CD4-positive, alpha-beta memory T cell (primary cell): Measurements from ENCODE around the gene KCTD19. TPM values are rescaled to one million over a fixed set of nuclear protein-coding genes. Genes with fewer than 3 reads are reported as not detected.

Source experiments
- CTCF ChIA-PET: fragments of 350-600 bp; sonication (Branson Sonifier 250); formaldehyde crosslinking; loops from one replicate; lab custom pipeline; 2021; ENCODE audit warnings: inconsistent platforms; ENCODE audit not compliant: partially characterized antibody; lab: Charles Lee
- POLR2A ChIA-PET: fragments of 350-600 bp; sonication (Branson Sonifier 250); formaldehyde crosslinking; loops from one replicate; lab custom pipeline; 2021; ENCODE audit not compliant: partially characterized antibody; lab: Charles Lee
- DNase-seq, 5 donors: peaks; one replicate each; pipeline versions ENCODE4 v3.0.0 to v3.0.0-alpha.2; 2020 to 2022; ENCODE audit warnings: mixed read lengths in 1 of 5
- H3K27ac ChIP-seq: one replicate; pipeline ENCODE4 v1.7.0; 2013; ENCODE audit warnings: low read depth, low read length
- H3K27me3 ChIP-seq: 2 replicates; pipeline ENCODE4 v1.7.0; 2013; ENCODE audit warnings: mild to moderate bottlenecking, low read length, moderate library complexity; ENCODE audit not compliant: insufficient read depth
- H3K36me3 ChIP-seq: 2 replicates; pipeline ENCODE4 v1.7.0; 2013; ENCODE audit warnings: mild to moderate bottlenecking, low read length, moderate library complexity; ENCODE audit not compliant: insufficient read depth
- H3K4me1 ChIP-seq: 2 replicates; pipeline ENCODE4 v1.7.0; 2013; ENCODE audit warnings: mild to moderate bottlenecking, low read length, moderate library complexity; ENCODE audit not compliant: insufficient read depth
- H3K4me3 ChIP-seq, 2 donors: one replicate each; pipeline ENCODE4 v1.7.0; 2013; ENCODE audit warnings: low read length in 2 of 2, mild to moderate bottlenecking in 1 of 2
- H3K9me3 ChIP-seq, 2 donors: one replicate each; pipeline ENCODE4 v1.7.0; 2013; ENCODE audit warnings: low read length in 2 of 2, control low read depth in 1 of 2; ENCODE audit not compliant: control insufficient read depth in 1 of 2
- H3K27ac Mint-ChIP-seq, 7 donors: one replicate each; pipeline ENCODE4 v1.8.0; 2020 to 2021; ENCODE audit warnings: mixed read lengths in 7 of 7, mild to moderate bottlenecking in 6 of 7, inconsistent platforms in 3 of 7, moderate library complexity in 3 of 7
- H3K27me3 Mint-ChIP-seq, 2 donors: one replicate each; pipeline ENCODE4 v1.8.0; 2020 to 2021; ENCODE audit warnings: mixed read lengths in 2 of 2
- H3K36me3 Mint-ChIP-seq, 2 donors: one replicate each; pipeline ENCODE4 v1.8.0; 2020 to 2021; ENCODE audit warnings: mixed read lengths in 2 of 2, inconsistent platforms in 1 of 2, mild to moderate bottlenecking in 1 of 2
- H3K4me1 Mint-ChIP-seq, 4 donors: one replicate each; pipeline ENCODE4 v1.8.0; 2020 to 2021; ENCODE audit warnings: mixed read lengths in 4 of 4, mild to moderate bottlenecking in 1 of 4
- H3K4me3 Mint-ChIP-seq, 8 donors: one replicate each; pipeline ENCODE4 v1.8.0; 2020 to 2021; ENCODE audit warnings: mixed read lengths in 8 of 8, mild to moderate bottlenecking in 7 of 8, moderate library complexity in 6 of 8, inconsistent platforms in 3 of 8
- H3K9me3 Mint-ChIP-seq, 8 donors: one replicate each; pipeline ENCODE4 v1.8.0; 2020 to 2021; ENCODE audit warnings: mixed read lengths in 8 of 8, mild to moderate bottlenecking in 5 of 8, inconsistent platforms in 3 of 8, moderate library complexity in 1 of 8
- intact Hi-C: fragments of 100-400 bp; cut with micrococcal nuclease; formaldehyde crosslinking; loops from one replicate; pipeline ENCODE4 v1.15.1; 2023
- polyA plus RNA-seq, 2 donors: library from polyadenylated mRNA; unstranded; fragments of 300-500 nt; fragmentation: Illumina TruSeq; gene quantifications; one replicate each; pipeline ENCODE4 v1.2.3, GENCODE V29; 2021
- total RNA-seq, 2 experiments: library from RNA; stranded (reverse); gene quantifications; one replicate each; pipeline ENCODE4 v1.2.3, GENCODE V29; 2021

Gene KCTD19
- total and polyA plus RNA-seq, 4 experiments from 2014 or later = 0.10 TPM; not detected in 3

- Mint-ChIP-seq H3K27me3 (peaks cover 0 to 2% of the 10 kb centered on the region in 2 donors), H3K36me3 (peaks cover 4% of the 10 kb centered on the region in 2 donors), H3K9me3 (no peaks in the 10 kb centered on the region), H3K4me1 (peaks cover 0 to 3% (median 0%) of the 10 kb centered on the region in 4 donors), H3K4me3 (no peak overlapping the region), H3K27ac (no peak overlapping the region)
- no peak overlapping the region for H3K4me3 ChIP-seq
- ChIA-PET CTCF (no interaction called here), POLR2A (interaction anchor here (1.1 kb wide), 1 partner anchor 337 kb away, joined by 3 read pairs; the partner anchor contains the start of gene CIAO2B)
- no peaks in the 10 kb centered on the region for H3K27me3 ChIP-seq
- no peaks in the 10 kb centered on the region for H3K4me1 ChIP-seq
- H3K9me3 ChIP-seq = no peaks in the 10 kb centered on the region
- no peaks in the 10 kb centered on the region for H3K36me3 ChIP-seq
- H3K27ac ChIP-seq = no peak overlapping the region
- intact Hi-C loops = no loop called here
- DNase-seq = no peak
These were observed 55.6 kb downstream of the KCTD19 start for GRCh38 chr16:67270931-67271338.

GRCh38 chr16:67269766-67270165 lies 56.8 kb downstream of the KCTD19 start:
- H3K27me3 ChIP-seq = no peaks in the 10 kb centered on the region
- H3K9me3 ChIP-seq = no peaks in the 10 kb centered on the region
- H3K36me3 ChIP-seq = no peaks in the 10 kb centered on the region
- no peak overlapping the region for H3K4me3 ChIP-seq
- no peak for DNase-seq
- intact Hi-C loops = no loop called here
- H3K27ac ChIP-seq = no peak overlapping the region
- no peaks in the 10 kb centered on the region for H3K9me3 Mint-ChIP-seq
- POLR2A ChIA-PET = no interaction called here
- no peak overlapping the region for H3K27ac Mint-ChIP-seq
- no peaks in the 10 kb centered on the region for H3K4me1 Mint-ChIP-seq
- CTCF ChIA-PET = no interaction called here
- H3K36me3 Mint-ChIP-seq = peaks cover 0 to 1% of the 10 kb centered on the region in 2 donors
- H3K4me3 Mint-ChIP-seq = no peak overlapping the region
- no peaks in the 10 kb centered on the region for H3K4me1 ChIP-seq
- H3K27me3 Mint-ChIP-seq = peaks cover 0 to 2% of the 10 kb centered on the region in 2 donors

- no peak for DNase-seq
- H3K36me3 Mint-ChIP-seq = no peaks in the 10 kb centered on the region
- no peak overlapping the region for H3K4me3 Mint-ChIP-seq
- H3K27ac Mint-ChIP-seq = no peak overlapping the region
- no peaks in the 10 kb centered on the region for H3K9me3 Mint-ChIP-seq
- H3K4me1 Mint-ChIP-seq = no peaks in the 10 kb centered on the region
- no peaks in the 10 kb centered on the region for H3K27me3 ChIP-seq
- no peak overlapping the region for H3K4me3 ChIP-seq
- peaks cover 2 to 7% of the 10 kb centered on the region in 2 donors for H3K27me3 Mint-ChIP-seq
- CTCF ChIA-PET = interaction anchor here (1.3 kb wide), 1 partner anchor 10 kb away, joined by 4 read pairs; no protein-coding TSS in a partner anchor
- H3K36me3 ChIP-seq = no peaks in the 10 kb centered on the region
- no peaks in the 10 kb centered on the region for H3K9me3 ChIP-seq
- intact Hi-C loops = no loop called here
- POLR2A ChIA-PET = interaction anchor here (0.6 kb wide), 1 partner anchor 82 kb away, joined by 3 read pairs; no protein-coding TSS in a partner anchor
- H3K4me1 ChIP-seq = no peaks in the 10 kb centered on the region
- H3K27ac ChIP-seq = no peak overlapping the region
These were observed 58.4 kb downstream of the KCTD19 start for GRCh38 chr16:67268136-67268579.

GRCh38 chr16:67265834-67266233 lies 60.7 kb downstream of the KCTD19 start:
- H3K36me3 ChIP-seq = no peaks in the 10 kb centered on the region
- no peak overlapping the region for H3K4me3 ChIP-seq
- H3K27me3 ChIP-seq = no peaks in the 10 kb centered on the region
- Mint-ChIP-seq H3K27ac (no peak overlapping the region), H3K36me3 (no peaks in the 10 kb centered on the region), H3K27me3 (peaks cover 10 to 11% of the 10 kb centered on the region in 2 donors), H3K4me3 (no peak overlapping the region), H3K4me1 (no peaks in the 10 kb centered on the region), H3K9me3 (no peaks in the 10 kb centered on the region)
- no peaks in the 10 kb centered on the region for H3K4me1 ChIP-seq
- CTCF ChIA-PET = no interaction called here
- H3K27ac ChIP-seq = no peak overlapping the region
- POLR2A ChIA-PET = no interaction called here
- no peaks in the 10 kb centered on the region for H3K9me3 ChIP-seq
- DNase-seq = no peak
- intact Hi-C loops = no loop called here

- no peak overlapping the region for H3K4me3 Mint-ChIP-seq
- intact Hi-C loops = no loop called here
- no peaks in the 10 kb centered on the region for H3K27me3 ChIP-seq
- H3K27ac Mint-ChIP-seq = no peak overlapping the region
- POLR2A ChIA-PET = no interaction called here
- H3K27ac ChIP-seq = no peak overlapping the region
- H3K36me3 Mint-ChIP-seq = no peaks in the 10 kb centered on the region
- H3K4me1 ChIP-seq = no peaks in the 10 kb centered on the region
- H3K9me3 ChIP-seq = no peaks in the 10 kb centered on the region
- no peaks in the 10 kb centered on the region for H3K9me3 Mint-ChIP-seq
- no peaks in the 10 kb centered on the region for H3K36me3 ChIP-seq
- H3K4me3 ChIP-seq = no peak overlapping the region
- H3K27me3 Mint-ChIP-seq = peaks cover 11 to 13% of the 10 kb centered on the region in 2 donors
- no peaks in the 10 kb centered on the region for H3K4me1 Mint-ChIP-seq
- no peak for DNase-seq
- CTCF ChIA-PET = no interaction called here
These were observed 61.7 kb downstream of the KCTD19 start for GRCh38 chr16:67264866-67265265.

GRCh38 chr16:67264277-67264676 lies 62.3 kb downstream of the KCTD19 start:
- Histone ChIP-seq H3K36me3 (no peaks in the 10 kb centered on the region), H3K9me3 (no peaks in the 10 kb centered on the region), H3K4me3 (no peak overlapping the region), H3K4me1 (no peaks in the 10 kb centered on the region), H3K27ac (no peak overlapping the region), H3K27me3 (no peaks in the 10 kb centered on the region)
- DNase-seq = no peak
- Mint-ChIP-seq H3K36me3 (no peaks in the 10 kb centered on the region), H3K9me3 (no peaks in the 10 kb centered on the region), H3K27ac (no peak overlapping the region), H3K4me3 (no peak overlapping the region), H3K4me1 (no peaks in the 10 kb centered on the region), H3K27me3 (peaks cover 11 to 13% of the 10 kb centered on the region in 2 donors)
- CTCF ChIA-PET = no interaction called here
- POLR2A ChIA-PET = no interaction called here
- intact Hi-C loops = no loop called here

GRCh38 chr16:67263201-67263600 lies 63.3 kb downstream of the KCTD19 start:
- POLR2A ChIA-PET = no interaction called here
- H3K27me3 ChIP-seq = no peaks in the 10 kb centered on the region
- H3K9me3 ChIP-seq = no peaks in the 10 kb centered on the region
- no peak for DNase-seq
- CTCF ChIA-PET = no interaction called here
- Mint-ChIP-seq H3K27ac (peak overlapping the region in 1 of 7 donors; percentile 54), H3K4me3 (no peak overlapping the region), H3K4me1 (no peaks in the 10 kb centered on the region), H3K36me3 (no peaks in the 10 kb centered on the region), H3K9me3 (no peaks in the 10 kb centered on the region), H3K27me3 (peaks cover 11 to 13% of the 10 kb centered on the region in 2 donors)
- no peak overlapping the region for H3K4me3 ChIP-seq
- no peaks in the 10 kb centered on the region for H3K4me1 ChIP-seq
- no peaks in the 10 kb centered on the region for H3K36me3 ChIP-seq
- intact Hi-C loops = no loop called here
- no peak overlapping the region for H3K27ac ChIP-seq
